ENCODE data around the gene DUSP7.

Gene DUSP7

DNA sequence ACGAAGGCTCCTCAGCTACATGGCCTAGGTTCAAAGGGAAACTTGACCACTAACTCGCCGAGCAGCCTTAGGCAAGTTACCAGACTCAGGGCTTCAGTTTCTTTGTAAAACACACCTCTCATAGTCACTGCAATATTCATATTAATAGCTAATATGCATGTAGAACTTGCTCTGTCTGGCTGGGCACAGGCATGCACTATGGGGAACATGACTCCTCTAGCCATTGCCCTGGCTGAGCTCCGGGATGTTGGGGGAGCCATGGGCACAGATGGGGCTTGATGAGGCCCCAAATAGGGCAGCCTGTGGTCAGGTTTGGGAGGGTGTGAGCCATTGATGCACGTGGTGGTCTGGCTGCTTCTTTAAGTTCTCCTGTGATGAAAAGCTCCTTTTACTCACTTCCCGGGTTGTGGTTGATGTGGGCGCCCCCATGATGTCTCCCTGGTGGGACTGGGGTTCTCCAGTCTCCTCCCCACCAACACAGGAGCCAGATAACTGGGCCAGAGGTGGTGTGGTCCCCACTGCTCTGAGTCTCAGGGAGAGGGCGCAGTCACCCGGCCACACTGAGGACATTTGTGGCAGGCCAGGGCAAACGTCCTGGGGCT lies 29.4 kb upstream of the DUSP7 start:
- no peak overlapping the region for H3K4me3 ChIP-seq (ENCODE audit: low read depth, low read length)
- TF ChIP-seq, protein P1, sequence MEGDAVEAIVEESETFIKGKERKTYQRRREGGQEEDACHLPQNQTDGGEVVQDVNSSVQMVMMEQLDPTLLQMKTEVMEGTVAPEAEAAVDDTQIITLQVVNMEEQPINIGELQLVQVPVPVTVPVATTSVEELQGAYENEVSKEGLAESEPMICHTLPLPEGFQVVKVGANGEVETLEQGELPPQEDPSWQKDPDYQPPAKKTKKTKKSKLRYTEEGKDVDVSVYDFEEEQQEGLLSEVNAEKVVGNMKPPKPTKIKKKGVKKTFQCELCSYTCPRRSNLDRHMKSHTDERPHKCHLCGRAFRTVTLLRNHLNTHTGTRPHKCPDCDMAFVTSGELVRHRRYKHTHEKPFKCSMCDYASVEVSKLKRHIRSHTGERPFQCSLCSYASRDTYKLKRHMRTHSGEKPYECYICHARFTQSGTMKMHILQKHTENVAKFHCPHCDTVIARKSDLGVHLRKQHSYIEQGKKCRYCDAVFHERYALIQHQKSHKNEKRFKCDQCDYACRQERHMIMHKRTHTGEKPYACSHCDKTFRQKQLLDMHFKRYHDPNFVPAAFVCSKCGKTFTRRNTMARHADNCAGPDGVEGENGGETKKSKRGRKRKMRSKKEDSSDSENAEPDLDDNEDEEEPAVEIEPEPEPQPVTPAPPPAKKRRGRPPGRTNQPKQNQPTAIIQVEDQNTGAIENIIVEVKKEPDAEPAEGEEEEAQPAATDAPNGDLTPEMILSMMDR (conservative IDR thresholded peaks at IDR 0.05; ENCODE audit: low read depth, low read length), result no peak
- DNase-seq (ENCODE audit: low read depth), result no peak

DNA sequence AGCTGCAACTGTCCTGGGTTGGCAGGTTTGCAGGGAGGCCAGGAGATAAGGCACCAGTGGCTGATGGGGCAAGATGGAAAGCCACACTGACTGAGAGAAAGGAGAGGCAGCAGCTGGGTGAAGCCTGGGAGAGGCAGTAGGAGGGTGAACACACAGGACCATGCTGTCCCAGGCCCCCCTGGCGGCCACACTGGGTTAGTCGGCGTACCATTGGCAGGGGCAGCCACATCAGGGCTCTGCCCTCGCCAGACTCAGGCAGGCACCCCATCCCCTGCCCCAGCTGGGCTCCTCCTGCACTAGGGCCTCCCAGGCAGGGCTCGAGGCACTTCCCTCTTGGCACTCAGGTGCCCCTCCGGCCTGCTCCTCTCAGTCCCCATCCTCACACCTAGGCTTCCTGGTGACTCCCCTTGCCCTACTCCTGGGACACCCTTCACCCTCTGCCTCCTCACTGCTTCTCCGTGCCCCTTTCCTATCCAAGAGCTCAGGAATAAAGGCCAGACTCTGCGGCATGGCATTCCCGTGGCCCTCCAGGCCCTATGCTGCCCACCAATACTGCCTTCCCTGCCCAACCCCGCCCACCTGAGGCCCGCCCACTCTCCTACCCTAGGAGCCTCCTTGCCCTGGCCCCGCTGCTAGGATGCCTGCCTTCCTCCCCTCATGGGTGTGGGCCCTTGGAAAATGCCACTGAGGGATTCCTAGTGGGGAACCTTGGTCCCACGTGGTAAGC lies 28.7 kb upstream of the DUSP7 start:
- DNase-seq (ENCODE audit: low read depth), result no peak
- TF ChIP-seq, protein P1 (conservative IDR thresholded peaks at IDR 0.05; ENCODE audit: low read depth, low read length), result no peak
- no peak overlapping the region for H3K4me3 ChIP-seq (ENCODE audit: low read depth, low read length)

DNA sequence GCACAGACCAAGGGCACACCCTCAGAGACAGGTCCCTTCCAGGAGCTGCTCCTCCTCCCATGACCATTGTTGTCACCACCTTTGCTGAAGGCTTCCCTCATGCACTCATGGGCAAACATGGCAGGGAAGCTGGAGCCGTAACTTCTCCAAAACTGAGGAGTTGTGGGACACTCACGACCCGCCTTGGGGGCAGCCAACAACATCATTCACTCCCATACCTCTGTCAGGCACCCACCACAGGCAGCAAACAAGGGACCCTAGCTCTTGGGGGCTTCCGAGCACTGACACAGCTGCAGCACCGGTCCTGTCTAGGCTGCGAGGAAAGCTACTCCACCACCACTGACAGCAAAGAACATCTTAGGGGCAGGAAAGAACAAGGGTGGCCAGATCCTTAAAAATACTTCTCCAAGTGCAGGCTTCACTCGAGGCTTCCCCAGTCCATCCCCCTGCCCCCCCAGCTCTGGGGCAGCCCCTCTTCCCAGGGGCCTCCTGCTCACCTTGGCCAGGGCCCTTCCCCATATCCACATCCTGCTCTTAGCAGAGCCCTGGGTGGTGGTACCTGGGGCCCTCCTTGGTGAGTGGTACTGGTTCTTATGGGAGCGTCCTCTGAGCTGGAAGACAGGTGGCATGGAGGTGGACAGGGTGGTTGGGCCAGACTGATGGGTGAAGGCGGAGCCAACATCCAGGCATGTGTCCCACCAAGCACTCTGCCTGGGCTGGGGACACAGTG lies 28.0 kb upstream of the DUSP7 start:
- TF ChIP-seq, protein P1 (conservative IDR thresholded peaks at IDR 0.05; ENCODE audit: low read depth, low read length), result no peak
- no peak for DNase-seq (ENCODE audit: low read depth)
- H3K4me3 ChIP-seq (ENCODE audit: low read depth, low read length), result no peak overlapping the region

DNA sequence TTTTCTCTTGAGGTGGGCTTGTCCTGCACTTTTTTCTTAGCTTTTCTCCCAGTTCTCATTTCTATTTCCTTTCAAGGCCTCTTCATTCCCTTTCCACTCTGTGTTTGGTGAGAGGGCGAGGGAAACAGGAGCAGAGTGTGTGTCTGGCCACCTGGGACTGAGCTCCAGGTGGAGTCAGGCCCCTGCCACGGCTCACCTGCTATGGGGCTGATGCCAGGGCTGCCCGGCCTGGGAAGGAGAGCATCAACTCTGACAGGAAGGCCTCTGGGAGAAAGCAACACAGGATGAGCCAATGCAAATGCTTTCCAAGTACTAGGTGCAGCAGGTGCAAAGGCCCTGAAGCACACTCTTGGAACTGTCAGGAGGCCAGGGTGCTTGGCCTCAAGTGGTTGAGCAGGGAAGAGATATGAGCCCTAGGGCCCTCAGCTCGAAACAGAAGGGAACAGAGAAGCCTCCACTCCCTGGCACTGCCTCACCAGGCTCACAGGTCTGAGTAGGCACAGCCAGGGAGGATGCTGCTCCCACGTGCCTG lies 27.3 kb upstream of the DUSP7 start:
- H3K4me3 ChIP-seq (ENCODE audit: low read depth, low read length), result no peak overlapping the region
- TF ChIP-seq, protein P1 (conservative IDR thresholded peaks at IDR 0.05; ENCODE audit: low read depth, low read length), result no peak

DNA sequence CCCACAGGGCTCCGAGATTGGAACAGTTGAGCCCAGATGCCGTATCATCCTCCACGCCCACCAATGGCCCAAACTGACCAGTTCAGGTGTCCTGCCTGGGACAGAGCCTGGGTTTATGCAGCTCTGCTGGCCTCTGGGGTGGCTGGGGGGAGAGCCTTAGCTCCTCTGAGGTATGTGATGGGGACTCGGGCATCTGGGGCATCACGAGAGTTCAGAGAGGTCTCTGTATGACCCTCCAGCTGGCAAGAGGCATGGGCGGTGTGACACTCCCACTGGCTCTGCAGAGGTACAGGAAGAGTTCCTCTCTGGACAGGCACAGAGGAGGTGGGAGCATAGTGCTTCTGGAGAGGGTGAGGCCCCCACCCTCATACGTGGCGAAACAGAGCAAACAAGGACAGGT lies 26.6 kb upstream of the DUSP7 start:
- DNase-seq (ENCODE audit: low read depth), result no peak
- TF ChIP-seq, protein P1 (conservative IDR thresholded peaks at IDR 0.05; ENCODE audit: low read depth, low read length), result no peak
- H3K4me3 ChIP-seq (ENCODE audit: low read depth, low read length), result no peak overlapping the region

More for the DNA sequence above, 27.3 kb upstream of the DUSP7 start:
- no peak for DNase-seq (ENCODE audit: low read depth)

DNA sequence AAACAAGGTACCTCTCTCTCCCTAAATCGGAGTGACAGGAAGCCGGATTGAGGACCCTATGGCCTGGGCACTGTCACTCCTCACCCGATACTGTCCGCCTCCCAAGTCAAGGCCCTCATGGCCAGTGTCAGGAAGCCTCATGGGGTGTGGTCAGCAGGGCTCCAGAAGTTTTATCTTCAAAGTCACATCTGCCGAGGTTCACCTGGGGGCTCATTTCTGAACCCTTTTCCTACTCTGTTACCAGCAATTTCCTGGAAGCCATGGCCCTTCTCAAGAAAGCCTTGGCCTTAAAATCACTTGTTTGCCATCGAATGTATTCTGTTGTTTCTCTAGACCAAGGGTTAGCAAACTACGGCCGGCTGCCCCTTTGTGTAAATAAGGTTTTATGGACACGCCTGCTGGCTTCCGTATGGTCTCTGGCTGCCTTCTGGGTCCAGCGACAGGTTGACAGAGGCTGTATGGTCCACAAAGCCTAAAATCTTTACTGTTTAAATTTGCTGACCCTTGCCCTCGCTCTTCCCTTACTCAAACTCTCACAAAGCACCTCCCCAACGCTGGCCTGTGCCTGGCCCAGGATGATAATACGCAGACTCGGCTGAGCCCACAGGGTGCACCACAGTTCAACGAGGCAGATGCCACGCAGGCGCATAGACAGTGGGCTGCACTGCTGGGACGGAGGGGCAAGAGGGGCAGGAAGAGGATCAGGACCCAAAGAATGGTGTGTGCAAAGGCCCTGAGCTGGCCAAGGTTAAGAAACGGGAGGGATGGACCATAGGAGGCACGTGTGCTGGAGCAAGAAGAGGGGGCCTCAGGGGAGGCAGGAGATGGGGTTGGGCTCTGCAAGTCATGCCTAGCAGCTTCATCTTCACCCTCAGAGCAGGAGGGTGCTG lies 24.7 kb upstream of the DUSP7 start:
- DNase-seq (ENCODE audit: low read depth), result no peak
- TF ChIP-seq, protein P1 (conservative IDR thresholded peaks at IDR 0.05; ENCODE audit: low read depth, low read length), result no peak
- H3K4me3 ChIP-seq (ENCODE audit: low read depth, low read length), result no peak overlapping the region
